Skeletal muscle tissue (tissue), 4 donors: ENCODE data around the gene FBXO31. TPM values are rescaled to one million over a fixed set of nuclear protein-coding genes. Genes with fewer than 3 reads are reported as not detected.
A peak's percentile ranks its signal among the peaks of the same experiment; 100 is the strongest.
"Not testable (repeated sequence)": the region's sequence is repeated elsewhere in the genome, so short reads cannot be mapped to it uniquely, and the experiment has no call there.

ENCODE experiments used
- H3K27ac ChIP-seq: one replicate; pipeline ENCODE4 v1.7.0; 2013; ENCODE audit warnings: mild to moderate bottlenecking, low read depth, low read length, inconsistent platforms
- H3K27me3 ChIP-seq, 3 donors: one replicate each; pipeline ENCODE4 v1.7.0; 2013; ENCODE audit warnings: low read length in 3 of 3; ENCODE audit not compliant: control insufficient read depth in 3 of 3, insufficient read depth in 3 of 3
- H3K36me3 ChIP-seq, 3 donors: one replicate each; pipeline ENCODE4 v1.7.0; 2013; ENCODE audit warnings: low read length in 3 of 3; ENCODE audit not compliant: control insufficient read depth in 3 of 3, insufficient read depth in 3 of 3
- H3K4me1 ChIP-seq, 3 donors: one replicate each; pipeline ENCODE4 v1.7.0; 2013; ENCODE audit warnings: low read length in 3 of 3, mild to moderate bottlenecking in 3 of 3; ENCODE audit not compliant: control insufficient read depth in 3 of 3, insufficient read depth in 3 of 3
- H3K4me3 ChIP-seq, 3 donors: one replicate each; pipeline ENCODE4 v1.7.0; 2013; ENCODE audit warnings: low read length in 3 of 3
- H3K9ac ChIP-seq, 3 donors: one replicate each; pipeline ENCODE4 v1.7.0; 2013; ENCODE audit warnings: low read length in 3 of 3, mild to moderate bottlenecking in 3 of 3, moderate library complexity in 2 of 3, low read depth in 1 of 3
- H3K9me3 ChIP-seq, 3 donors: one replicate each; pipeline ENCODE4 v1.7.0; 2013; ENCODE audit warnings: low read length in 3 of 3; ENCODE audit not compliant: control insufficient read depth in 3 of 3
- total RNA-seq: library from RNA; depleted of rRNA; stranded (reverse); fragments of >200 nt; gene quantifications from one replicate; pipeline ENCODE4 v1.2.3, GENCODE V29; 2014
- donor health status: Osteomylitis.

FBXO31 gene
- total RNA-seq, 1 donor from 2014 or later = 26.6 TPM

DNA sequence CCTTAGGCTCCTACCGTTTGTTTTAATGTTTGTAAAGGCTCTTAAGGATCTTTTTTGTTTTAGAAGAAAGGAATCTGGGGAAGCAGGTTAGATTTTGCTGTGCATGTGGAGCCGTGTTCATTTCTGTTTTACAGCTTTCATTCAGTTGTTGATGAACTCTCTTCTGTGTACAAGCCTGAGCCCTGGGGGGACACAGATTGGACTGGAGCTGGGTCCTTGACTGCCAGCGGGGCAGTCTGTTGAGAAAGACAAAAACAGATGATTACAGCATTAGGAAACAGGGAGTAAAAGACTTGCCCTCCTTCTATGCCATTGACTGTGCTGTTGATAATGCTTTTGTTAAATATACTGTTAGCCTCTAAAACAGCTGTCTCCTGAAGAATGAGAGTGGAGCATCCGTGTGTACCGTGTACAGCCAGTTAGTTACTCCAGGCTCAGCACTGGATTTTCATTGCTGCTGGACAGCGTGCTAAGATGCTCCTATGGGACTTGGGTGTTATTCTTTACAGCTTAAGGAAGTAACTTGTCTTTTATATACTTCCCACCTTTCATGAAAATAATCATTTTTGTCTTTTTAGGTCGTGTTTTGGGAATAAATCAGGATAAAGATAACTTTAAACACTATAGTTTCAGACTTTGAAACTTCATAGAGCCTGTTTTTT, 11.7 kb upstream of the FBXO31 start:
- no peaks in the 10 kb centered on the region for H3K27me3 ChIP-seq
- H3K9me3 ChIP-seq = no peaks in the 10 kb centered on the region
- no peak overlapping the region for H3K4me3 ChIP-seq
- H3K36me3 ChIP-seq = peaks cover 10 to 15% (median 10%) of the 10 kb centered on the region in 3 donors
- peak overlapping the region; percentile 1 for H3K27ac ChIP-seq
- no peak overlapping the region for H3K9ac ChIP-seq
- H3K4me1 ChIP-seq = peaks cover 24 to 32% (median 26%) of the 10 kb centered on the region in 3 donors

DNA sequence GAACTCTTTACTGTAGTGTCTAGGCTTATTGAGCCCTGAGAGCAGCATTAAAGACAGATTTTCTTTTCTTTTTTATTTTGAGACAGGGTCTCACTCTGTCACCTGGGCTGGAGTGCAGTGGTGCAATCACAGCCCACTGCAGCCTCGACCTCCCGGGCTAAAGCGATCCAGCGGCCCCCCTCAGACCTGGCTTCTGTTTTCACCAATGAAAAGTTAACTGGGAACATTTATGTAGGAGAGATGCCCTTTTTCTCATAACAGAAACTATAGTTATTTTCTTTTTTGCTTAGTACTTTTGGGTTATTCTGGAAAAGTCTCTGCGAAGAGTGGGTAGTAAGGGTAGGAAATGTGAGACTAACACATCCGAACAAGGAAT, 10.1 kb upstream of the FBXO31 start:
- H3K36me3 ChIP-seq = peaks cover 2 to 5% (median 2%) of the 10 kb centered on the region in 3 donors
- peak overlapping the region; percentile 84 to 87 (median 84) for H3K4me3 ChIP-seq
- no peaks in the 10 kb centered on the region for H3K27me3 ChIP-seq
- H3K27ac ChIP-seq = peak overlapping the region; percentile 91
- H3K9ac ChIP-seq = peak overlapping the region in 2 of 3 donors; percentile 91 to 92
- H3K4me1 ChIP-seq = peaks cover 26 to 36% (median 28%) of the 10 kb centered on the region in 3 donors
- no peaks in the 10 kb centered on the region for H3K9me3 ChIP-seq

DNA sequence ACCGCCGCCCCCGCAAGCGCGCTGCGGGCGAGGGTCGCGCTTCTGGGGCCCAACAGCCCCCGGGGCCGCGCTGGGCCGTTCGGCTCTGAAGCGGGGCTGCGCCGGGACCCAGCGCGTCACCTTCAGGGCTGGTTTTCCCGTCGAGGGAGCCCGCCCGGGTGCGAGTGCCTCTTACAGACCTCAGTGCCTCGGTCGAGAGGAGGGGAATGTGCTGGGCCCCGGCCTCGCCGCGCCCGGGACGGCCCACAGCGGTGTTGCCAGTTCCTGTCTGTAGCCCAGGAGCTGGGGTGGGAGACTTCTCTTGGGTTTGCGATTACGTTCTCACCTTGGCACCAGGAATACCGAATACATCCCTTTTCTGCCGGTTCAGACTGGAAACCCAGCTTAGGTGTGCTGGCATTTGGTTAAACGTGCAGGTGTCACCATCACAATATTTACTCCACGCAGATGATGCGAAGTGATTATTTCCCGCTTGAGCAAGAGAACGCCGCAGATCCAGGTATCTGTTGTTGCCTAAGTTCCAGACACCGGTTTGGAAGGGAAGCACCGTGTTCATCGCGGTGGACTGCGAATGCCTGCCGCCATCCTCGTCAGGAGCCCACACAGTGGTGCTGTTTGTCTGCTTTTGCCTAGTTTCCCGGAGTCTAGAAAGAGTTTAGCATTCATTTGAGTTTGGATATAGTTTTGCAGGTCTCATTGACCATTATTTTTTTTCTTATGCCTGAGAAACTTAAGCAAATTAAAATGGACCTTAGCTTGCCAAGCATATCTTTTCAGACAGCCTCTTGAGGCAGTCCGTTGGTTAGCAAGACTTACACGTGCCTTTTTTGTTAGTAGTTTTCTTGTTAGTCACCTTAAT, 9.5 kb upstream of the FBXO31 start:
- Histone ChIP-seq H3K9ac (peak overlapping the region; percentile 87 to 92 (median 91)), H3K9me3 (no peaks in the 10 kb centered on the region), H3K27ac (peak overlapping the region; percentile 91), H3K4me3 (peak overlapping the region; percentile 84 to 87 (median 84)), H3K27me3 (no peaks in the 10 kb centered on the region), H3K4me1 (peaks cover 29 to 36% (median 29%) of the 10 kb centered on the region in 3 donors), H3K36me3 (no peaks in the 10 kb centered on the region)

DNA sequence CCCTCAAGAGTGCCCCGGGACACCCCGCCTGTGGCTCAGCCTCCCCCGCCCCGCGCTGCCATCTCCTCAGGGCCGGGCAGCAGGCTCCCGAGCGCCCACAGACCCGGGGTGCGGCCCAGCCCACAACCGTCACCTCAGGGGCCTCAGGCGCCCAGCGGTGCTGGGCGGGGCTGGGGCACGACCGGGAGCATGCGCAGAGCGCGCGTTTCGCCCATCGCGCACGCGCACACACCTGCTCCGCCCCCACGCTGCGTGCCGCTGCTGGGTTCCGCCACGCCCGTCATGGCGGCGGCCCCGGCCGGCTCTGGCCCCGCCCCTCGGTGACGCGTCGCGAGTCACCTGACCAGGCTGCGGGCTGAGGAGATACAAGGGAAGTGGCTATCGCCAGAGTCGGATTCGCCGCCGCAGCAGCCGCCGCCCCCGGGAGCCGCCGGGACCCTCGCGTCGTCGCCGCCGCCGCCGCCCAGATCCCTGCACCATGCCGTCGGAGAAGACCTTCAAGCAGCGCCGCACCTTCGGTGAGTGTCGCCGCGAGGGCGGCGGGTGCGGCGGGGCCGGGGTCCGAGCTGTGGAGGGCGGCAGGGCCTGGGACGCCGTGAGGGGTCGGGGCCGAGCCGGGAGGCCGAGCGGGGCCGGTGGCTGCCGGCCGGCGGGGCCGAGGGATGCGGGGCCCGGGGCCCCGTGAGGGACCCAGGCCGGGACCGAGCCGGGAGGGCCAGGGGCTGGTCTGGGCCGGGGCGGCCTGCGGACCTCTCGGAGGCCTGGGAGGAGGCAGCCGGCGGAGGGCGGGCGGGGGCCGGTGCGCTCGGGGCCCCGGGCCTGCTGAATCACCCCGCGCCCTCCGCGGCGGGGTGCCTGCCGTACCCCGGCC, 8.6 kb upstream of the FBXO31 start, which contains the start of gene MAP1LC3B:
TSS of gene MAP1LC3B (plus strand) at position 387 of the 871 bp plus-strand sequence. CDS start at position 479, 92 bp downstream.
- Histone ChIP-seq H3K36me3 (no peaks in the 10 kb centered on the region), H3K4me1 (peaks cover 35 to 45% (median 37%) of the 10 kb centered on the region in 3 donors), H3K27ac (peak within 1 kb of the TSS; percentile 100), H3K9me3 (no peaks in the 10 kb centered on the region), H3K4me3 (peak within 1 kb of the TSS; percentile 84 to 87 (median 84)), H3K27me3 (no peaks in the 10 kb centered on the region), H3K9ac (peak within 1 kb of the TSS; percentile 92 to 98 (median 98))

DNA sequence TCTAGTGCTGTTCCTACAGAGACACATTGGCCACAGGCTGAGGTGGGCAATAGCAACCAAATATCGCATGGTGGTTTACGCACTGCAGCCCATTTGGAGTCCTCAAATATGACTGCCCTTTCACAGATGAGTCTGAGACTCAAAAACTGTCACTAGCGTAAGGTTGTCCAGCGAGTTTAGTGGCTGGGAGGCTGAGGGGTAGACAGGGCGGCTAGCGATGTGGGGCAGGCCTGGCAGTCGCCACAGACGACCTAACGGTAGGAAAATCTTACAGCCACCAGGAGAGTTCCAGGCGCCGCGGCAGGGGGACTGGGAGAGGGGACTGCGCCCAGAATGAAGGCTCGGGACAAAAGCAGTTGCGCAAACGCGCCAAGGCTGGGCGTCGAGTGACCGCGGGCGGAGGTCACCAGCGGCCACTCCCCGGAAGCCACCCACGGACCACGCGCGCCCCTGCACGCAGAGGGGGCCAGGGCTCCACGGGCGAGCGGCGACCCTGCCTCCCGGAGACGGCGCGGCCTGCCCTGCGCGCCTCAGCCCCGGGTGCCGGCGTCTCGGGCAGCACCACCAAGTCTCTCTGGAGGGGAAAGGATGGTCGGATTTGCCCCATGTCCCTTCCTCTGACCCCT, 7.9 kb upstream of the FBXO31 start:
- peaks cover 37 to 51% (median 39%) of the 10 kb centered on the region in 3 donors for H3K4me1 ChIP-seq

DNA sequence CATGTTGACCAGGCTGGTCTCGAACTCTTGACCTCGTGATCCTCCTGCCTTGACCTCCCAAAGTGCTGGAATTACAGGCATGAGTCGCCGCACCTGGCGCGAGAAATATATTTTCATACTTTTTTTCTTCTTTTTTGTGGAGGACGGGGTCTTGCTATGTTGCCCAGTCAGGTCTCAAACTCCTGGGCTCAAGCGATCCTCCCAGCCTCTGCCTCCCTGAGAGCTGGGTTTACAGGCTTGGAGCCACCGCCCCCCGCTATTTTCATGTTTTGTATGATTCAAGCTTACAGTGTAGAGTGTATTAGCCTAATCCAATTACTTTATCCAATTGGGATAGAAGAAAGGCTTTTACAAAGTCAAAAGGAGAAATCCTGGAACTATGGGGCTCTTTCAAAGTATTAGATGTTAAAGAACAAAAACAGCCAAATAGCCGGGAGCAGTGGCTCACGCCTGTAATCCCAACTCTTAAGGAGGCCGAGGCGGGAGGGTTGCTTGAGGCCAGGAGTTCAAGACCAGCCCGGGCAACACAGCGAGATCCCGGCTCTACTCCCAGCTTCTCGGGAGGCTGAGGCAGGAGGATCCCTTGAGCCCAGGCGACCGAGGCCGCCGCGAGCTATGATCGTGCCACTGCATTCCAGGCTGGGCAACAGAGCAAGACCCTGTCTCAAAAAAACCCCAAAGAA, 7.2 kb upstream of the FBXO31 start:
- no peaks in the 10 kb centered on the region for H3K36me3 ChIP-seq
- H3K4me3 ChIP-seq = peak overlapping the region; percentile 78 to 81 (median 80)
- H3K27ac ChIP-seq = peak overlapping the region; percentile 100
- H3K9me3 ChIP-seq = no peaks in the 10 kb centered on the region
- peaks cover 37 to 51% (median 39%) of the 10 kb centered on the region in 3 donors for H3K4me1 ChIP-seq
- H3K9ac ChIP-seq = peak overlapping the region; percentile 92 to 98 (median 98)
- no peaks in the 10 kb centered on the region for H3K27me3 ChIP-seq

More for the DNA sequence above, 7.9 kb upstream of the FBXO31 start:
- Histone ChIP-seq H3K27me3 (no peaks in the 10 kb centered on the region), H3K4me3 (peak overlapping the region; percentile 78 to 81 (median 80)), H3K9me3 (no peaks in the 10 kb centered on the region), H3K27ac (peak overlapping the region; percentile 100), H3K9ac (peak overlapping the region; percentile 92 to 98 (median 98)), H3K36me3 (no peaks in the 10 kb centered on the region)

DNA sequence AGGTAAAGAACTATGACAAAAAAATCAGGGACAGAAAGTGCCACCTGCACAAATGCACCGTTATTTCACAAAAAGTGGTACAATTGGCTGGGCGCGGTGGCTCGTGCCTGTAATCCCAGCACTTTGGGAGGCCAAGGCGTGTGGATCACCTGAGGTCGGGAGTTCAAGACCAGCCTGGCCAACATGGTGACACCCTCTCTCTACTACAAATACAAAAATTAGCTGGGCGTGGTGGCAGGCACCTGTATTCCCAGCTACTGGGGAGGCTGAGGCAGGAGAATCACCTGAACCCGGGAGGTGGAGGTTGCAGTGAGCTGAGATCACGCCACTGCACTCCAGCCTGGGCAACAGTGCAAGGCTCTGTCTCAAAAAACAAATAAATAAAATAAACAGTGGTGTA, 6.3 kb upstream of the FBXO31 start:
- not testable (repeated sequence) for H3K27me3 ChIP-seq, H3K9me3 ChIP-seq, H3K9ac ChIP-seq, H3K4me3 ChIP-seq, H3K36me3 ChIP-seq
- H3K4me1 ChIP-seq = peaks cover 34 to 45% (median 39%) of the 10 kb centered on the region in 3 donors
- H3K27ac ChIP-seq = peak overlapping the region; percentile 99

DNA sequence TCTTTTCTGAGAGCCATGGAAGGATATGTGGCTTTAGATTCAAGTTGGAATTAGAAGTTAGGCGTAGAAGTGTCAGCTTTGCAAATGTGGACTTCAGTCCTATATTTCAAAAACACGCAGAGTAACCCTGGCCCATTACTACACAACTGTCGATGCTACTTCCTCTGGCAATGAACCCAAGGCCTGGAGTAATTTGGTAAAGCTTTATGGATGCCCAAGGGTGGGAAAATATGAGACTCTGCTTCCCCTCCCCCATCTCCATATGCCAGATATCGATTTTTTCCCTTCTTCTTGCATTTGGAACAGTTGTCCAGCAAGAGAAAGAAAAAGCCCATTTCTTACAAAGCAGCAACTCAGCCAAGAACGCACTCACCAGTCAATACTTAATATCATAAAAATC, 5.7 kb upstream of the FBXO31 start:
- Histone ChIP-seq H3K4me3 (no peak overlapping the region), H3K36me3 (no peaks in the 10 kb centered on the region), H3K9me3 (no peaks in the 10 kb centered on the region), H3K27ac (peak overlapping the region; percentile 99), H3K4me1 (peaks cover 35 to 45% (median 39%) of the 10 kb centered on the region in 3 donors), H3K9ac (peak overlapping the region in 1 of 3 donors; percentile 11), H3K27me3 (no peaks in the 10 kb centered on the region)

DNA sequence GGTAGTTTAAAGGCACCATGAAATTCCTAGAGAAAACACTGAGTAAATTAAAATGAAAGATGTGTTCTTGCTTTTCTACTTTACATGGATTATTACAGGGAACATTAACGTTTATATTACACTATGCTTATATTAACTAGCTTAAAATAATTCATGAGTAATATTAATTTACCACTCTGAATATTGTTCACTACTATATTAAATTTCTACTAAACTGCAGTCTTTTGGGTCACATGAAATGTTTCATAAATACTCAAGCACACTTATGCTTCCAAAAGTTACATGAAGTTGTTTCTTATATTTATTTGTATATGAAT, 5.2 kb upstream of the FBXO31 start:
- H3K27ac ChIP-seq = peak overlapping the region; percentile 99
- no peaks in the 10 kb centered on the region for H3K9me3 ChIP-seq
- peak overlapping the region; percentile 11 to 54 (median 52) for H3K4me3 ChIP-seq
- peak overlapping the region; percentile 11 to 73 (median 62) for H3K9ac ChIP-seq
- peaks cover 34 to 45% (median 34%) of the 10 kb centered on the region in 3 donors for H3K4me1 ChIP-seq
- no peaks in the 10 kb centered on the region for H3K27me3 ChIP-seq
- H3K36me3 ChIP-seq = no peaks in the 10 kb centered on the region
